Smooth muscle cell (in vitro differentiated cells): ENCODE data around the gene TNNT3. TPM values are rescaled to one million over a fixed set of nuclear protein-coding genes. Genes with fewer than 3 reads are reported as not detected.

ENCODE experiments used
- DNase-seq: peaks from one replicate; lab custom pipeline; 2025; ENCODE audit not compliant: unreplicated experiment; lab: John Stamatoyannopoulos, UW
- H2AFZ ChIP-seq: fragments of 200-600 bp; sonication (generic); 2 replicates; pipeline ENCODE4 v1.6.0; 2016; ENCODE audit warnings: antibody characterized with exemption, low read depth, mild to moderate bottlenecking
- H3F3A ChIP-seq: fragments of 200-600 bp; sonication (generic); 2 replicates; pipeline ENCODE4 v1.6.0; 2017; ENCODE audit warnings: antibody characterized with exemption, low read depth
- H3K27ac ChIP-seq: fragments of 200-600 bp; sonication (generic); 2 replicates; pipeline ENCODE4 v1.5.1; 2016; ENCODE audit warnings: low read depth, mild to moderate bottlenecking
- H3K27me3 ChIP-seq: fragments of 200-600 bp; sonication (generic); 2 replicates; pipeline ENCODE4 v1.6.1; 2016; ENCODE audit warnings: low read depth, mild to moderate bottlenecking
- H3K36me3 ChIP-seq: fragments of 200-600 bp; sonication (generic); 2 replicates; pipeline ENCODE4 v1.5.1; 2016; ENCODE audit warnings: low read depth
- H3K4me1 ChIP-seq: fragments of 200-600 bp; sonication (generic); 2 replicates; pipeline ENCODE4 v1.5.1; 2016; ENCODE audit warnings: low read depth
- H3K4me2 ChIP-seq: fragments of 200-600 bp; sonication (generic); 2 replicates; pipeline ENCODE4 v1.6.0; 2016; ENCODE audit warnings: mild to moderate bottlenecking
- H3K4me3 ChIP-seq: fragments of 200-600 bp; sonication (generic); 2 replicates; pipeline ENCODE4 v1.5.1; 2016; ENCODE audit warnings: mild to moderate bottlenecking
- H3K79me2 ChIP-seq: fragments of 200-600 bp; sonication (generic); 2 replicates; pipeline ENCODE4 v1.6.0; 2016; ENCODE audit warnings: low read depth, mild to moderate bottlenecking
- H3K9ac ChIP-seq: fragments of 200-600 bp; sonication (generic); 2 replicates; pipeline ENCODE4 v1.6.0; 2016; ENCODE audit warnings: low read depth
- H3K9me3 ChIP-seq: fragments of 200-600 bp; sonication (generic); replicated peaks from 2 replicates; pipeline ENCODE4 v1.5.1; 2016; ENCODE audit warnings: low read depth
- H4K20me1 ChIP-seq: fragments of 200-600 bp; sonication (generic); 2 replicates; pipeline ENCODE4 v1.6.0; 2016; ENCODE audit warnings: low read depth
- CTCF ChIP-seq: fragments of 200-600 bp; sonication (generic); IDR thresholded peaks from 2 replicates; pipeline ENCODE4 v1.5.1; 2017; ENCODE audit warnings: borderline replicate concordance, mild to moderate bottlenecking, antibody characterized with exemption; ENCODE audit not compliant: insufficient read depth, poor library complexity, severe bottlenecking
- WGBS: methylation state at CpG from one replicate; pipeline ENCODE4 v1.1.7; 2016; ENCODE audit warnings: low lambda C conversion rate; 5-methylcytosine and 5-hydroxymethylcytosine counted together
- polyA plus RNA-seq: library from polyadenylated mRNA; unstranded; fragments of >200 nt; fragmentation: Nextera tagmentation; extraction: Ambion mirVana; gene quantifications from 2 replicates; pipeline ENCODE4 v1.2.1, GENCODE V29; 2016
- total RNA-seq: library from RNA; depleted of rRNA; stranded (reverse); fragments of >200 nt; gene quantifications from 2 replicates; pipeline ENCODE4 v1.2.3, GENCODE V29; 2014

Gene TNNT3
- total and polyA plus RNA-seq, 2 experiments from 2014 or later: 0.97 to 1.9 TPM

DNA sequence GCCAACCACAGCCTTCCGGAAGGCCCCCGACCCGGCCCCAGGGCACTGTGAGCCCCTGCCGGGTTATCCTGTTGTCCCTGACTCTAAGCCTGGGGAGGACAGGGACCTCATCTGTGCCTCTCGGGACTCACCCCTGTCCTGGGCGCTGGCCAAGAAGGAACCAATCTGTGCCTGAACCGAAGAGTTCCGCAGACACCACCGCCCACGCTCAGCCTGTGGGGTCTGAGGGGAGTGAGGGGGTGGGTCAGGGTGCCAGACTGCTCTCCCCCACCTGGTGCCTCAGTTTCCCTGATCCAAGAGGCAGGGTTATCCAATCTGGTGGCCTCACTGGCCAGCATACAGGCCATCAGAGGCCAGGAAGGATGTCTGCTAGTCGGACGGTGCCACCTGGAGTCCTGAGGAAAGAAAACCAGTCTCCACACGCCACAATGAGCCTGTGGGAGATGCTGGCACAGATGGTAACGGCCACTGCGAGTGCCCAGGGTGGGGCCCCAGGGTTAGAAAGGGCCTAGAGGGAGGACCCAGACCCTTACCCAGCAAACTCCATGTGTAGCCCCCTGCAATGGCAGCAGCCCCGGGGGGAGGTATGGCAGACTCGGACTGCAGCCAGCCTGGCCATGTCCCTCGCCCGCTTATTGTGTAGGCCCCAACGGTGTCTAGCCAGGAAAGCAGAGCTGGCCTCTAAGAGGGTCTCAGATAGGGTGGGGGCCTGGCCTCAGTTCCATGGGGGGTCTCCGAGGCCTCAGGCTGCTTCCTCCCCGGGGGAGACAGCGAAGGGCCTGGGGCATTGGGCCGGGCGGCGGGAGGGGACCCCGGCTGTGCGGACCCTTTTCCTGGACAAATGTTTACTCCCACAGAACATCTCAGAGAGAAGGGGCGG is 827 bp upstream of the TNNT3 start:
- Histone ChIP-seq H3K27ac (no peak overlapping the region), H3K4me3 (no peak overlapping the region), H3K36me3 (no peaks in the 10 kb centered on the region), H3K79me2 (no peaks in the 10 kb centered on the region), H3K9ac (no peak overlapping the region), H2AFZ (no peak overlapping the region), H3K9me3 (no peaks in the 10 kb centered on the region), H3K4me2 (no peak overlapping the region), H3K27me3 (no peaks in the 10 kb centered on the region), H3F3A (no peaks in the 10 kb centered on the region), H3K4me1 (no peaks in the 10 kb centered on the region), H4K20me1 (no peaks in the 10 kb centered on the region)
- WGBS: 95% methylated on average over 23 of the region's 29 CpGs
- TF ChIP-seq CTCF: no peak
- no peak for DNase-seq

DNA sequence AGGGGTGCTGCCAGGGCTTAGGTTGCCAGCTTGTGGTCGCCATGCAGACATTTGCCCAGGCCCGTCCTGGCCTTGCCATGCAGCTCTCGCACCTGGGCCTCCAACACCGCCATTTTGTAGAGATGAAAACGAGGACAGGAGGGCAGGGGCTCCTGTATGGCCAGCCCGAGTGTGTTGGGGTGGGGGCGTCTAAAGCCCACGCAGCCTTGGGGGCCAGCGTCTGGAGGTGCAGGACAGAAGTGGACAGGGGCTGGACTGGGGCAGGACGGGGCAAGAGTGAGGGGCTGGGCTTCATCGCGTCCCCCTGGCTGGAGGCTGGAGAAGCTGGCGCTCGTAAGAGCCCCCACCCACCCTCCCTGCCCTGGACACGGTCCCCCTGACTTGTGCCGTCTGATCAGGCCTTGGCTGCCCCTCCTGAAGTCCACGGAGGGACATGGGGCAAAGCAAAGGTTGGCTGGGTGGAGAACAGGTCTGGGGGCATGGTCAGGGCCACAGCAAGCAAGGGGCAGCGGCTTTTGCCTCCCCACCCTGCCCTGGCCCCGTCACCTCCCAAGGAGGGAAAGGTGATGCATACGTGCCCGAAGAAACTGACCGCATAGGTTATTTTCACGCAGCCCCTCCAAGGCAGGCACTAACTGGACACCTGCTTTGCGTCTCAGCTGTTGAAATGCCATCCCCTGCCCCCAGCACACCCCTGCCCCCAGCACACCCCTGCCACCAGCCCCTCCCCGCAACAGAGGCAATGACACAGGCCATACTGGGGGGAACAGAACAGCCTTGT is 815 bp downstream of the TNNT3 start:
- H3K4me2 ChIP-seq: no peak overlapping the region

DNA sequence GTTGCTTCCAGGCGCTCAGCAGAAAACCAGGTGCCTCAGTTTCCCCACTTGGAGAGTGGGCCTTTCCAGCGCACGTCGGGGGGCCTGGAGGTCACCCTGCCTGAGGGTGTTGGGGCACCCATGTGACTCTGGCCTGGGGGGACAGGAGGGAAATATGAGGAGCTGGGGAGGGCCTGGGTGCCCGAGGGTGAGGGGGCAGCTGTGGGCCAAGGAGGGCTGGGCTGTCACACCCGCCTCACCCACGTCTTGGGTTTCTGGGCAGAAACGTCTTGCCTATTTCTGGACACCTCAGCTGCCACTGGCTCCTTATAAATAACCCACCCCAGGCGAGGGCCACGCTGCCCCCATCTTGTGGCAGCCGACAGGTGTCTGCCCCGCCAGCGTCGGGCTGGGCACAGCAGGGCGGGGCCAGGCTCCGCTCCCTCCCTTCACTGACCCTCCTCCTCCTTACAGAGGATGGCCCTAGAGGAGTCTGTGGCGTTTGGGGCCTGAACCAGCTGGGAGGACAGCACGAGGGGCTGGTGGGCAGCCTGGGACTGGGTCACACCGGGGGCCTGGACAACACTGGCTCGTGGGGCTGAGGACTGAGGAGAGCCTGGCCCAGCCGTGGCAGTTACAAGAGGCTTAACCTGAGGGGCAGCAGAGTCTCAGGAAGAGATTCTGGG is 1.5 kb downstream of the TNNT3 start:
- no peak overlapping the region for H3K4me2 ChIP-seq

More for the DNA sequence above, 815 bp downstream of the TNNT3 start:
- TF ChIP-seq CTCF: no peak
- no peak overlapping the region for H2AFZ ChIP-seq
- no peaks in the 10 kb centered on the region for H3K36me3 ChIP-seq
- no peak overlapping the region for H3K4me3 ChIP-seq
- H3K9me3 ChIP-seq: no peaks in the 10 kb centered on the region
- no peak for DNase-seq
- H3K9ac ChIP-seq: no peak overlapping the region
- H3K79me2 ChIP-seq: no peaks in the 10 kb centered on the region
- WGBS: 96% methylated on average over 20 of the region's 25 CpGs
- H3F3A ChIP-seq: no peaks in the 10 kb centered on the region
- H3K27me3 ChIP-seq: no peaks in the 10 kb centered on the region
- no peak overlapping the region for H3K27ac ChIP-seq
- no peaks in the 10 kb centered on the region for H3K4me1 ChIP-seq
- no peaks in the 10 kb centered on the region for H4K20me1 ChIP-seq

More for the DNA sequence above, 1.5 kb downstream of the TNNT3 start:
- no peaks in the 10 kb centered on the region for H3K4me1 ChIP-seq
- no peaks in the 10 kb centered on the region for H3K9me3 ChIP-seq
- WGBS: 80% methylated on average over 20 of the region's 21 CpGs
- H3K79me2 ChIP-seq: no peaks in the 10 kb centered on the region
- H3K27ac ChIP-seq: no peak overlapping the region
- no peaks in the 10 kb centered on the region for H3F3A ChIP-seq
- H3K27me3 ChIP-seq: no peaks in the 10 kb centered on the region
- H3K36me3 ChIP-seq: no peaks in the 10 kb centered on the region
- no peak for DNase-seq
- H4K20me1 ChIP-seq: no peaks in the 10 kb centered on the region
- H2AFZ ChIP-seq: no peak overlapping the region
- H3K4me3 ChIP-seq: no peak overlapping the region
- no peak for TF ChIP-seq CTCF
- no peak overlapping the region for H3K9ac ChIP-seq
